ENCODE results near the gene SEMA6A.

SEMA6A gene

GRCh38 chr5:116576053-116576713 is 1.6 kb upstream of the SEMA6A start:
- DNase-seq: peak; percentile 29 to 64

GRCh38 chr5:116575326-116576052 is 866 bp upstream of the SEMA6A start:
- peak in 1 of 2 donors; percentile 3 for DNase-seq

- peak in 1 of 2 donors; percentile 14 for DNase-seq
Measured at GRCh38 chr5:116573702-116574366, 789 bp downstream of the SEMA6A start.

GRCh38 chr5:116573279-116573701 is 1.3 kb downstream of the SEMA6A start:
- peak in 1 of 2 donors; percentile 20 for DNase-seq

GRCh38 chr5:116572350-116573278 is 2.0 kb downstream of the SEMA6A start:
- peak in 1 of 2 donors; percentile 3 for DNase-seq

DNA sequence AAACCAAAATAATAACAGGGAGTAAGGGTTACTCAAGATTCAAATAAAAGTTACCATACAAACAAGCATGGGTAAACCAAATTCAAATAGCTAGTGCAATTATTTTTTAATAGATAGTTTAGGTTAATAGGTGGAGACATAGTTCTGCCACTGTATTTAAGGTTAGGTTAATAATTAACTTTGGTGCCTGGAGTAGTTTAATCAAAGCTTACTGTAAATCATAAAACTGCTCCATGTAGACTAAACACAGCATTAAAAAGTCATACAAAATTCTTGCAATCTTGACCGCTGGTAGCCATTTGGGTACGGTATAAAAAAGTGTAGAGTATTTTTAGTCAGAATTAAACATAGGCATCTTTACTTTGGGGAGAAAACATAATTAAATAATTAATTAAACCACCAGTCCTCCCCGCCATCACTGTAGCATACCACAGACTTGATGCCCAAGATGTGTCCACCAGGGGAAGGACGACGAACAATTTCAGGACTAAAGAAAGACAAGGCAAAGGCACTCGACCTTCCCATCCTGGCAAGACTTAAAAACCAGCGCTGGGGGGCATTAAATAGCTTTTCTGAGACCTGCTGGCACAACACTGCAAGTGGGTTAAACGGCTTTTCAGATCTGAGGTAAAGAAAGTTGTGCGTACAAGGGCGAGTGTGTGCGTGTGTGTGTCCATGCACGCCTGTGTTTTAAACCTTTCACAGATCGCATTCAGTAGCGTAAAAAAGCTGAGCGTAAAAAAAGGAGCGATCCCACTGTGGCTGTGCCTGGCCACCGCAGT is 2.9 kb downstream of the SEMA6A start:
- no peak for DNase-seq

DNA sequence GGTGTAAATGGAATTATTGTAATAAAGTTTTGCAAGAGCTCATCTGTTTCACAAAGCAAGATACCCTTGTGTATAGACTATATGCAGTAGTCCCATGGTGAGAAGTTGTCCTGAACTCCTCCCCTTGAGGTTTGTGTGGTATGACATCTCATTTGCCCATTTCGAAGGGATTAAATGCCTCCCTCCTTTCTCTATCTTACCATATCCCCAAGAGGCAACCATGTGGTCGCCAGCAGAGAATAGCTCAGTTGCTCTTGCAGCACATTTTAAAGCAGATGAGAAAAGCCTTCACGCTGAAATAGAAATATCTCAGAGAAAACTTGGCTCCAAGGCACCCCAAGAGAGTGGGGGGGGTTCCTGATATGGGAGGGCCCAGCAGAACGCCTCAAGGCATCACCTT is 4.6 kb downstream of the SEMA6A start:
- DNase-seq: no peak

- DNase-seq: no peak
Measured at GRCh38 chr5:116567106-116567505, 7.5 kb downstream of the SEMA6A start.

DNA sequence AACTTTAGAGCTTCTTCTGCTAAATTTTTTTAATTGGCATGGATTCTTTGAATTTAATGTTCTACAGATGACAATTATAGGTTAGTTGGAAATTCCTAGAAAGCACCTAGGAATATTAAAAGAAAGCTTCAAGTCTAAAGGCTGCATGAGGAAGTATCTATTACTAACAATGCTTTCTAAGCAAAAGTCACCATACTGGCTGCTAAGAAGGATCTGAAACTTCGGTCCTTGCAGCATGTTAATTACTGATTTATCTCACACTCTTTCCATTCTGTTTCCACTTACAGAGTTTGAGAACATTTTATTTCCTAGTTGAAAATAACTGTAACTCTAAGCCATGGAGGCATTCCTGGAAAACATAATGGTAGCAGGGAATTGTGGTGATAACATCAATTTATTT is 8.4 kb downstream of the SEMA6A start:
- no peak for DNase-seq

DNA sequence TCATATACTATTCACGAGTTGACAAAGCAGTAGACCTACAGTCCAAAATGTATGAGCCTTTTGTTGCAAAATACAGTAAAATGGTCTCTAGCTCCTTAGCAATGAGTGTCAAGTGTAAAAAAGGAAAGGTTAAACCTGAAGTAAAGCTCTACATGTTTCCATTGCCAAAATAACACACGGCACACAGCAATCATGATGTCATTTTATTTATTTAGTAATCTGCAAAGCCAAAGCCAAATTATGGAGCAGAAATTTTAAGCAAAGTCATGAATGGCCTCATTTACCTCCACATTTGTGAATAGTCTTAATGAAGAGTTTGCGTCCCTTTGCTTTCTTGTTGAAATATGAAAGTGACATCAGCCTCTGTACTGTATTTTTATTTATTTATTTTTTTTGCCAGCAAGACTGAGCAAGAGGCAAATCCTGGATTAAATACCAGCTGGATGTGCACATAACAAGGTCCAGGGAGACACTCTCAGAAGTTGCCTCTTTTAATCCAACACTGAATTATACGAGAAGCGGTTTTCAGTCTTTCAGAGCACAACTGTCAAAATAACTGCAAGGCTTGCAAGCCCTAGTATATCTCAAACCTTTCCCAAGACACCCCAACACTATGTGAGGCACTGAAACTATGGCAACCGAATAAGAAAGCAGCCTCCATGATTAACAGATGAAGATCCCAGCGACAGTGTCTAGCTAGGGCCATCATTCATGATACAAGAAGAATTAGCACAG is 9.7 kb downstream of the SEMA6A start:
- DNase-seq: no peak

GRCh38 chr5:116564312-116564711 is 10.3 kb downstream of the SEMA6A start:
- no peak for DNase-seq

- no peak for DNase-seq
Measured at GRCh38 chr5:116563736-116564308, 10.8 kb downstream of the SEMA6A start.

DNA sequence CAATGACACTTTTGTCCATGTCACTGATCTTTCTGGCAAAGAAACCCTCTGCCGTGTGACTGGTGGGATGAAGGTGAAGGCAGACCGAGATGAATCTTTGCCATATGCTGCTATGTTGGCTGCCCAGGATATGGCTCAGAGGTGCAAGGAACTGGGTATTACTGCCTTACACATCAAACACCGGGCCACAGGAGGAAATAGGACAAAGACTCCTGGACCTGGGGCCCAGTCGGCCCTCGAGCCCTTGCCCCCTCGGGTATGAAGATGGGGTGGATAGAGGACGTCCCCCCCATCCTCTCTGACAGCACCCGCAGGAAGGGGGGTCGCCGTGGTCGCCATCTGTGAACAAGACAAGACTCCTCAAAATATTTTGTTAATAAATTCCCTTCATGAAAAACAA is 12.0 kb downstream of the SEMA6A start:
- DNase-seq: no peak

GRCh38 chr5:116561658-116562057 is 13.0 kb downstream of the SEMA6A start:
- DNase-seq: no peak

GRCh38 chr5:116559673-116560164 is 14.9 kb downstream of the SEMA6A start:
- DNase-seq: no peak

GRCh38 chr5:116559239-116559638 is 15.4 kb downstream of the SEMA6A start:
- no peak for DNase-seq

GRCh38 chr5:116557669-116558271 is 16.9 kb downstream of the SEMA6A start:
- DNase-seq: no peak

GRCh38 chr5:116554764-116555163 is 19.9 kb downstream of the SEMA6A start:
- DNase-seq: no peak

- DNase-seq: no peak
Measured at GRCh38 chr5:116553366-116553765, 21.3 kb downstream of the SEMA6A start.

- DNase-seq: no peak
Measured at GRCh38 chr5:116550082-116550481, 24.5 kb downstream of the SEMA6A start.

Data from stimulated activated CD4-positive, alpha-beta T cell treated with anti-CD3 and anti-CD28 coated beads, Interleukin-2, amount 100 ng/mL, for 24 hours (primary cell).